HG03097 (cell line): ENCODE results near the gene BABAM1.
A peak's percentile ranks its signal among the peaks of the same experiment; 100 is the strongest.

ENCODE experiments used
- ATAC-seq: cut with Tn5 transposase; IDR thresholded peaks from one replicate; pipeline ENCODE4 v1.9.1; 2021; ENCODE audit not compliant: unreplicated experiment, low FRiP score

The BABAM1 gene

GRCh38 chr19:17266975-17267788 is at the start of gene BABAM1:
Gene BABAM1 (plus strand): TSS chr19:17267443. CDS start chr19:17268807, 1,364 bp downstream.
- ATAC-seq = peak; percentile 93

- no peak for ATAC-seq
These were observed 48.0 kb upstream of the BABAM1 start for GRCh38 chr19:17219286-17219685.

- ATAC-seq = no peak
These were observed 47.0 kb upstream of the BABAM1 start for GRCh38 chr19:17220207-17220758.

GRCh38 chr19:17225053-17225452 is 42.2 kb upstream of the BABAM1 start:
- no peak for ATAC-seq

- peak; percentile 86 for ATAC-seq
These were observed 41.0 kb upstream of the BABAM1 start, which contains the start of gene OCEL1 for GRCh38 chr19:17226002-17226933. Gene OCEL1 (plus strand): TSS chr19:17226226. CDS start chr19:17226248, 22 bp downstream.

GRCh38 chr19:17227798-17228367 is 39.4 kb upstream of the BABAM1 start:
- ATAC-seq = no peak

- no peak for ATAC-seq
These were observed 37.4 kb upstream of the BABAM1 start for GRCh38 chr19:17229890-17230289.

GRCh38 chr19:17232258-17232657 is 35.0 kb upstream of the BABAM1 start:
- ATAC-seq = no peak

- peak; percentile 6 for ATAC-seq
These were observed 32.3 kb upstream of the BABAM1 start for GRCh38 chr19:17234911-17235299.

GRCh38 chr19:17235300-17235970 is 31.8 kb upstream of the BABAM1 start:
- peak; percentile 50 for ATAC-seq

- ATAC-seq = no peak
These were observed 31.1 kb upstream of the BABAM1 start for GRCh38 chr19:17235971-17236777.

GRCh38 chr19:17236811-17237543 is 30.3 kb upstream of the BABAM1 start:
- ATAC-seq = no peak

GRCh38 chr19:17237747-17238706 is 29.2 kb upstream of the BABAM1 start:
- no peak for ATAC-seq

GRCh38 chr19:17240062-17240752 is 27.0 kb upstream of the BABAM1 start:
- ATAC-seq = no peak

GRCh38 chr19:17240826-17241399 is 26.3 kb upstream of the BABAM1 start:
- ATAC-seq = no peak

GRCh38 chr19:17242431-17243208 is 24.6 kb upstream of the BABAM1 start:
- no peak for ATAC-seq
